Bronchial epithelial cell (primary cell): ENCODE data around the gene CALB2. TPM values are rescaled to one million over a fixed set of nuclear protein-coding genes. Genes with fewer than 3 reads are reported as not detected.
A peak's percentile ranks its signal among the peaks of the same experiment; 100 is the strongest.

Experiments
- DNase-seq: peaks from one replicate; pipeline ENCODE4 v3.0.0-alpha.2; 2010; ENCODE audit warnings: low read depth
- FAIRE-seq: peaks from 2 replicates; lab custom pipeline; 2011; peaks lifted over from hg19 to GRCh38; lab: Jason Lieb, UNC
- H3K27me3 ChIP-seq: 2 replicates; pipeline ENCODE4 v1.5.1; 2011; ENCODE audit warnings: low read length; ENCODE audit not compliant: control insufficient read depth, insufficient read depth
- H3K36me3 ChIP-seq: 2 replicates; pipeline ENCODE4 v1.5.1; 2011; ENCODE audit warnings: low read length; ENCODE audit not compliant: control insufficient read depth, insufficient read depth
- H3K4me3 ChIP-seq: 2 replicates; pipeline ENCODE4 v1.5.1; 2011; ENCODE audit warnings: mild to moderate bottlenecking, low read depth, low read length, control low read depth
- CTCF ChIP-seq: IDR thresholded peaks from 2 replicates; pipeline ENCODE4 v1.5.1; 2011; ENCODE audit warnings: mild to moderate bottlenecking, moderate library complexity, low read length, control low read depth, inconsistent platforms; ENCODE audit not compliant: insufficient read depth, severe bottlenecking
- total RNA-seq: library from RNA; depleted of rRNA; stranded (reverse); fragments of >200 nt; gene quantifications from 2 replicates; pipeline ENCODE4 v1.2.1, GENCODE V29; 2014

Gene CALB2
- total RNA-seq, 1 donor from 2014 or later: 0.26 TPM

- Histone ChIP-seq H3K36me3 (no peaks in the 10 kb centered on the region), H3K4me3 (no peak overlapping the region), H3K27me3 (no peaks in the 10 kb centered on the region)
- FAIRE-seq: no peak
- DNase-seq: no peak
- TF ChIP-seq CTCF: no peak
Observed at GRCh38 chr16:71407731-71408130, 49.2 kb downstream of the CALB2 start.

DNA sequence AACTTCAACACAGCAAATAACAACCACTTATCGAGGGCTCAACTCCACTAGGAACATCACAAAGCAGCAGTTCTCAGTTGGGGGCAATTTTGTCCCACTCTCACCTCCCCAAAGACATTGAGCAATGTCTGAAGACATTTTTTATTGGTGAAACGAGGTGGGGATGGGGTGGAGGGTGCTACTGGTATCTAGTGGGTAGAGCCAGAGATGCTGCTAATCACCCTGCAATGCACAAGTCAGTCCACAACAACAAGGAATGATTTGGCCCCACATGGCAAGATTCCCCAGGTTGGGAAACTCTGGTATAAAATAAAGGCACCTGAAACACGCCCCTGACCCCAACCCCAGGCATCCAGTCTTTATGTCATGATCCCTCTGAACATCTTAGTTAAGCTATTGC, 50.0 kb downstream of the CALB2 start:
- Histone ChIP-seq H3K4me3 (no peak overlapping the region), H3K36me3 (no peaks in the 10 kb centered on the region), H3K27me3 (no peaks in the 10 kb centered on the region)
- DNase-seq: no peak
- TF ChIP-seq CTCF: no peak
- no peak for FAIRE-seq

DNA sequence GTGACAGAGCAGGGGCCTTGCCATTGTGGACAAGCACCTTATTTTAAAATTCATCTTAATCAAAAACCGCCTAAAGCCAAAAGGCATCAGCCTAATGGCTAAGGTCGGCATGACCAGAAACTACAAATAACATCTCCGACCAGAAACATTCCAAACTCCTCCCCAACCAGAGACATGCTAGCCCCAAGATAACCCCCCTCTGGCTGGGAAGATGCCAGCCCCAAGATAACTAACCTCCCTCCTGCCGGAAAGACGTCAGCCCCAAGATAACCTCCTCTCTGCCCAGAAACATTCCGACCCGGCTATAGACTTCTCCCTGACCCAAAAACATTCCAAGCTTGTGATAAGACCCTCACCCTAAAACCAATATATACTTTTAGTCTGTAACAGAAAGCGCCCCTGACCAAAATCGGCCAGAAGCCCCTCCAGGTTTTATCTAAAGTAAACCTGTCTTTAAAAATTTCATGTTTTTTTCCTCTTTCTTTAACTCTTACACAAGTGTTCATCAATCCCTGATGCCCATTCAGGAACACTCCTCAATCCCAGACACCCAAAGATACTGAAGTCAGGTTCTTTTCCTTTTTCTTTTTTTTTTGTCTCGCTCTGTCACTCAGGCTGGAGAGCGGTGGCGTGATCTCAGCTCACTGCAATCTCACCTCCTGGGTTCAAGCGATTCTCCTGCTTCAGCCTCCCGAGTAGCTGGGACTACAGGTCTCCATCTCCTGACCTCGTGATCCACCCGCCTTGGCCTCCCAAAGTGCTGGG, 50.7 kb downstream of the CALB2 start:
- H3K27me3 ChIP-seq: no peaks in the 10 kb centered on the region
- no peak for TF ChIP-seq CTCF
- no peak for FAIRE-seq
- DNase-seq: no peak
- no peaks in the 10 kb centered on the region for H3K36me3 ChIP-seq
- H3K4me3 ChIP-seq: no peak overlapping the region

DNA sequence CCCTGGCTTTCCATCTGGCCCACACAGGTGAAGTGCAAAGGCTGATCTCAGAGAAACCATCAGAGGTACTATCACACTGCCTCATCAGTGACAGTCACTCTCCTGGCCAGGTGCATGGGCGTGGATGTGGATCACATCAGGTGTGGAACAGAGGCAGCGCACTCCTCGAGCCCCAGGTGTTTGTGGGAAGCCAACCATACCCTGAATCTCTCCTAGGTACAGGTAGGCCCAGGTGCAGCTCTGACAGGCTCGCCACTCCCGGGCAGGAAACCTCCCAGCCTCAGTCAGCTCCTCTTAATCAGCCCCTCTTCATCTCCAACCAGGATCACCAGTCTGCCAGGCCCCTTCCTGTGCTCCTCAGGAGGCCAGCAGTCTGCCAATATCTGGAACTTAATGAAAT, 51.6 kb downstream of the CALB2 start:
- FAIRE-seq: no peak
- no peak for TF ChIP-seq CTCF
- H3K27me3 ChIP-seq: no peaks in the 10 kb centered on the region

GRCh38 chr16:71412270-71413160, 54.0 kb downstream of the CALB2 start:
- TF ChIP-seq CTCF: peak; percentile 90
- DNase-seq (peak; percentile 49), FAIRE-seq (peak; percentile 58)
- H3K4me3 ChIP-seq: no peak overlapping the region
- H3K27me3 ChIP-seq: no peaks in the 10 kb centered on the region
- H3K36me3 ChIP-seq: no peaks in the 10 kb centered on the region

More for the DNA sequence above, 51.6 kb downstream of the CALB2 start:
- DNase-seq: no peak
- Histone ChIP-seq H3K4me3 (no peak overlapping the region), H3K36me3 (no peaks in the 10 kb centered on the region)
